GM12878 (cell line): ENCODE data around the gene STAT4. TPM values are rescaled to one million over a fixed set of nuclear protein-coding genes. Genes with fewer than 3 reads are reported as not detected.

Experiments used
- ATAC-seq: fragments of 200-7000 bp; cut with Tn5 transposase; 3 replicates; pipeline ENCODE4 v1.9.1; 2020; ENCODE audit warnings: mild to moderate bottlenecking, moderate library complexity
- BruUV-seq: library from RNA; stranded (reverse); fragments of 400-500 nt; replicated peaks from 2 replicates; lab custom pipeline; 2021; lab: Mats Ljungman, UMichigan
- CTCF ChIA-PET: fragments of 300-600 bp; sonication (Branson Sonifier 250); formaldehyde crosslinking; extraction: SDS; loops from one replicate; lab custom pipeline; 2021; ENCODE audit warnings: inconsistent platforms; lab: Yijun Ruan, JAX
- POLR2A ChIA-PET: fragments of 350-600 bp; formaldehyde crosslinking; extraction: SDS; loops from one replicate; lab custom pipeline; 2021; ENCODE audit warnings: inconsistent platforms; lab: Charles Lee
- RAD21 ChIA-PET: fragments of 300-600 bp; sonication (Branson Sonifier 250); formaldehyde crosslinking; loops from one replicate; lab custom pipeline; 2023; ENCODE audit warnings: antibody characterized with exemption; ENCODE audit not compliant: unreplicated experiment; lab: Charles Lee
- SMC1A ChIA-PET: fragments of 300-600 bp; sonication (Branson Sonifier 250); formaldehyde crosslinking; loops from one replicate; lab custom pipeline; 2023; ENCODE audit not compliant: unreplicated experiment, uncharacterized antibody; lab: Charles Lee
- DNase-seq: peaks from one replicate; pipeline ENCODE4 v3.0.0-alpha.2; 2011; ENCODE audit warnings: low read depth, low spot score
- FAIRE-seq: peaks from 3 replicates; lab custom pipeline; 2011; peaks lifted over from hg19 to GRCh38; lab: Jason Lieb, UNC
- H2AFZ ChIP-seq: 2 replicates; pipeline ENCODE4 v1.6.0; 2011; ENCODE audit warnings: low read depth, low read length, control low read depth; ENCODE audit not compliant: control insufficient read depth
- H3K27ac ChIP-seq: 2 replicates; pipeline ENCODE4 v1.5.1; 2011; ENCODE audit warnings: control low read depth; ENCODE audit not compliant: control insufficient read depth, insufficient read depth
- H3K27me3 ChIP-seq, 2 experiments: replicated peaks in 1 of 2; 2 replicates each; pipeline versions ENCODE4 v1.6.0 to v1.6.1; 2011; ENCODE audit warnings: low read length in 1 of 2; ENCODE audit not compliant: control insufficient read depth in 2 of 2, insufficient read depth in 2 of 2
- H3K36me3 ChIP-seq, 2 experiments: 2 replicates each; pipeline ENCODE4 v1.5.1; 2011; ENCODE audit warnings: low read length in 1 of 2; ENCODE audit not compliant: control insufficient read depth in 2 of 2, insufficient read depth in 2 of 2
- H3K4me1 ChIP-seq: 2 replicates; pipeline ENCODE4 v1.6.1; 2011; ENCODE audit warnings: mild to moderate bottlenecking, low read length, moderate library complexity, mixed read lengths; ENCODE audit not compliant: control insufficient read depth, insufficient read depth
- H3K4me2 ChIP-seq: 2 replicates; pipeline ENCODE4 v1.6.0; 2011; ENCODE audit warnings: control low read depth; ENCODE audit not compliant: control insufficient read depth, insufficient read depth
- H3K4me3 ChIP-seq: fragments of 200-600 bp; sonication (generic); 2 replicates; pipeline ENCODE4 v1.5.1; 2016
- H3K79me2 ChIP-seq: 2 replicates; pipeline ENCODE4 v1.6.0; 2011; ENCODE audit warnings: low read length; ENCODE audit not compliant: control insufficient read depth, insufficient read depth
- H3K9ac ChIP-seq: 2 replicates; pipeline ENCODE4 v1.8.0; 2011; ENCODE audit warnings: low read length, control low read depth, mixed read lengths; ENCODE audit not compliant: control insufficient read depth, insufficient read depth
- H3K9me3 ChIP-seq: replicated peaks from 3 replicates; pipeline ENCODE4 v1.5.1; 2011; ENCODE audit warnings: mild to moderate bottlenecking, low read length; ENCODE audit not compliant: control insufficient read depth, insufficient read depth
- H4K20me1 ChIP-seq: 2 replicates; pipeline ENCODE4 v1.6.0; 2011; ENCODE audit not compliant: control insufficient read depth, insufficient read depth
- BHLHE40 ChIP-seq, 2 experiments: fragments of 450-650 bp in 1 of 2; IDR thresholded peaks; 2 replicates each; pipeline ENCODE4 v1.6.1; 2011 to 2017; ENCODE audit warnings: low read depth in 2 of 2, borderline replicate concordance in 1 of 2, improper control_type of control experiment in 1 of 2, low read length in 1 of 2, mild to moderate bottlenecking in 1 of 2
- CHD4 ChIP-seq: fragments of 200-600 bp; sonication (generic); IDR thresholded peaks from 2 replicates; pipeline ENCODE4 v1.6.1; 2016; ENCODE audit warnings: mild to moderate bottlenecking
- EED ChIP-seq: sonication (generic); IDR thresholded peaks from 2 replicates; pipeline ENCODE4 v1.6.1; 2016; ENCODE audit warnings: antibody characterized with exemption, low read depth
- ELK1 ChIP-seq: IDR thresholded peaks from 2 replicates; pipeline ENCODE4 v1.6.1; 2012; ENCODE audit warnings: low read depth, low read length, improper control_type of control experiment
- FOXM1 ChIP-seq: IDR thresholded peaks from 2 replicates; pipeline ENCODE4 v1.6.1; 2012; ENCODE audit warnings: low read depth, mild to moderate bottlenecking, inconsistent platforms, low read length, moderate library complexity
- HDAC6 ChIP-seq: fragments of 200-600 bp; sonication (generic); IDR thresholded peaks from one replicate; pipeline ENCODE4 v1.8.0; 2017; ENCODE audit warnings: antibody characterized with exemption; ENCODE audit not compliant: unreplicated experiment
- IKZF1 ChIP-seq: fragments of 450-650 bp; conservative IDR thresholded peaks from 2 replicates; pipeline ENCODE4 v1.6.1; 2017; ENCODE audit warnings: antibody characterized with exemption, mild to moderate bottlenecking
- NFYB ChIP-seq: IDR thresholded peaks from 2 replicates; pipeline ENCODE4 v1.6.1; 2011; ENCODE audit warnings: low read depth, mild to moderate bottlenecking, low read length, improper control_type of control experiment, moderate library complexity; ENCODE audit not compliant: insufficient read depth
- NR2C2 ChIP-seq: IDR thresholded peaks from 2 replicates; pipeline ENCODE4 v1.6.1; 2011; ENCODE audit warnings: borderline replicate concordance, low read depth; ENCODE audit not compliant: control insufficient read depth, insufficient read length
- NRF1 ChIP-seq: conservative IDR thresholded peaks from 2 replicates; pipeline ENCODE4 v1.6.1; 2011; ENCODE audit warnings: mild to moderate bottlenecking, low read depth, low read length, improper control_type of control experiment
- POLR2AphosphoS5 ChIP-seq: IDR thresholded peaks from 2 replicates; pipeline ENCODE4 v1.6.1; 2011; ENCODE audit warnings: mild to moderate bottlenecking, low read length, inconsistent platforms
- RBBP5 ChIP-seq: fragments of 200-600 bp; sonication (generic); conservative IDR thresholded peaks from 2 replicates; pipeline ENCODE4 v1.6.1; 2016
- SMAD1 ChIP-seq: fragments of 450-650 bp; IDR thresholded peaks from 2 replicates; pipeline ENCODE4 v1.6.1; 2018; ENCODE audit warnings: mild to moderate bottlenecking, low read depth; ENCODE audit not compliant: partially characterized antibody
- WRNIP1 ChIP-seq: IDR thresholded peaks from 2 replicates; pipeline ENCODE4 v1.6.1; 2011; ENCODE audit warnings: low read depth, low read length, improper control_type of control experiment, borderline replicate concordance
- ZBTB11 ChIP-seq: fragments of 450-650 bp; formaldehyde crosslinking; IDR thresholded peaks from 2 replicates; pipeline ENCODE4 v1.5.0; 2022; ENCODE audit warnings: mild to moderate bottlenecking, missing genetic modification characterization
- WGBS: methylation state at CpG from one replicate; pipeline ENCODE4 v1.1.6; 2016; ENCODE audit warnings: low lambda C conversion rate; ENCODE audit not compliant: insufficient replicate concordance, insufficient coverage; ENCODE audit errors: missing lambda C conversion rate; 5-methylcytosine and 5-hydroxymethylcytosine counted together
- in situ Hi-C: fragments of 300-500 bp; cut with MboI; formaldehyde crosslinking; loops from 9 replicates; pipeline ENCODE4 v1.14.3; 2018; ENCODE audit warnings: mixed read lengths
- intact Hi-C: fragments of 100-400 bp; cut with micrococcal nuclease; formaldehyde crosslinking; loops from one replicate; pipeline ENCODE4 v1.14.2; 2022; ENCODE audit not compliant: unreplicated experiment
- polyA plus RNA-seq, 11 experiments: library from polyadenylated mRNA; depleted of rRNA in 4 of 11; unstranded in 6 of 11; stranded (reverse) in 5 of 11; fragments of >200 nt; fragmentation: Nextera tagmentation in 4 of 11; fragmentation: Illumina TruSeq in 1 of 11; extraction: Ambion mirVana in 4 of 11; extraction: Trizol in 1 of 11; gene quantifications; 1 replicate in 1 of 11; 2 replicates in 10 of 11; pipeline versions ENCODE4 v1.2.1 to v1.2.3, GENCODE V29; 2011 to 2016; ENCODE audit warnings: inconsistent platforms in 2 of 11, missing spikeins in 2 of 11, low read depth in 1 of 11
- total RNA-seq, 4 experiments: library from RNA; depleted of rRNA in 3 of 4; stranded (reverse); fragments of >200 nt in 3 of 4; fragmentation: Illumina TruSeq in 1 of 4; extraction: Trizol in 1 of 4; gene quantifications; 2 replicates each; pipeline versions ENCODE4 v1.2.1 to v1.2.3, GENCODE V29; 2013 to 2021

The STAT4 gene
- total and polyA plus RNA-seq, 10 of the 15 experiments (the other 5 are each of a cell fraction or from before 2014, with no cell fraction given) = 3.1 to 9.3 (median 7.1) TPM

GRCh38 chr2:191013682-191013931 lies 137.2 kb downstream of the STAT4 start (continued):
- TF ChIP-seq HDAC6 (no peak), WRNIP1 (0 out of 2 replicates have a peak, but pooled peaks have one; percentile 74), FOXM1 (no peak), EED (no peak), NRF1 (no peak), NR2C2 (no peak), ZBTB11 (CRISPR knock-in tag) (0 out of 2 replicates have a peak, but pooled peaks have one; percentile 7)

GRCh38 chr2:191012845-191013681 lies 137.7 kb downstream of the STAT4 start:
- SMC1A ChIA-PET = interaction anchor here (0.6 to 3.8 kb wide), 20 partner anchors 7 to 468 kb away, joined by 3 to 23 read pairs (median 6); no protein-coding TSS in a partner anchor
- DNase-seq (no peak), FAIRE-seq (no peak), ATAC-seq (peak; percentile 9)
- H4K20me1 ChIP-seq = peaks cover 6% of the 10 kb centered on the region
- no peak overlapping the region for H2AFZ ChIP-seq
- in situ Hi-C loops = no loop called here
- POLR2A ChIA-PET = interaction anchor here (0.5 to 5.7 kb wide), 18 partner anchors 7 to 131 kb away, joined by 3 to 75 read pairs (median 5); no protein-coding TSS in a partner anchor
- CTCF ChIA-PET = interaction anchor here (0.6 to 1.9 kb wide), 10 partner anchors 10 to 656 kb away, joined by 3 to 13 read pairs (median 3); no protein-coding TSS in a partner anchor
- peaks cover 0 to 31% of the 10 kb centered on the region in 2 experiments; a peak in 3 of 4 replicates for H3K36me3 ChIP-seq
- no peaks in the 10 kb centered on the region for H3K27me3 ChIP-seq
- no TSS peak for BruUV-seq
- peak overlapping the region; percentile 92 for H3K4me3 ChIP-seq
- H3K4me1 ChIP-seq = peaks cover 18% of the 10 kb centered on the region
- WGBS = 16% methylated on average over 14 of the region's 14 CpGs
- H3K79me2 ChIP-seq = peaks cover 67% of the 10 kb centered on the region
- peak overlapping the region; percentile 77 for H3K4me2 ChIP-seq
- no peaks in the 10 kb centered on the region; the same call in 1 of the 3 replicates for H3K9me3 ChIP-seq
- H3K27ac ChIP-seq = peak overlapping the region; percentile 97
- RAD21 ChIA-PET = interaction anchor here (0.6 to 3.1 kb wide), 8 partner anchors 10 to 362 kb away, joined by 3 to 12 read pairs (median 4); no protein-coding TSS in a partner anchor
- H3K9ac ChIP-seq = peak overlapping the region; percentile 95
- intact Hi-C loops = loop anchor here (5.0 kb wide), 1 partner anchor 131 kb away; the partner anchor contains the start of gene GLS
- TF ChIP-seq SMAD1 (no peak), WRNIP1 (no peak), NFYB (no peak), RBBP5 (no peak), IKZF1 (no peak), POLR2AphosphoS5 (0 out of 2 replicates have a peak, but pooled peaks have one; percentile 91), BHLHE40 (IDR thresholded peaks at IDR 0.05; ENCODE audit: borderline replicate concordance in 1 of 2, low read depth in 2 of 2, low read length in 1 of 2) (no peak), ELK1 (no peak), CHD4 (no peak)
